Measurements from ENCODE around the gene CXCL6.

CXCL6 gene

DNA sequence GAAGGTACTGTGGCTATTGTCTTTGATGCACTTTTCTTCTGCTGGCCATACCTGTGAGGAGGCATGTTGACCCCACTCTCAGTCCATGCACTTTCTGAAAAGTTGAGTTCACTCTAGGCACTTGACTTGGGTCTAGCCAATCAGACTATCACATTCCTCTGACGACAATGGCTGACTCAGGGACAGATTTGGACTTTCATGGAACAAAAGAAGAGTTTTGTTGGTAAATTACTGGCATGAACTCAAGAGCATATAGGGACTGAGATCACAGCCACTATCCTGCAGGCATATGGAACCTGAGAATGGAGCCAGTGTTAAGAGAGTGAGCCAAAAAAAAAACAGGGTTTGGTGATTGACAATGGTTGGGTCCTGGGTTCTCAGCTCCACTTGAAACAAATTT lies 24.6 kb upstream of the CXCL6 start:
- TF ChIP-seq, protein P1, sequence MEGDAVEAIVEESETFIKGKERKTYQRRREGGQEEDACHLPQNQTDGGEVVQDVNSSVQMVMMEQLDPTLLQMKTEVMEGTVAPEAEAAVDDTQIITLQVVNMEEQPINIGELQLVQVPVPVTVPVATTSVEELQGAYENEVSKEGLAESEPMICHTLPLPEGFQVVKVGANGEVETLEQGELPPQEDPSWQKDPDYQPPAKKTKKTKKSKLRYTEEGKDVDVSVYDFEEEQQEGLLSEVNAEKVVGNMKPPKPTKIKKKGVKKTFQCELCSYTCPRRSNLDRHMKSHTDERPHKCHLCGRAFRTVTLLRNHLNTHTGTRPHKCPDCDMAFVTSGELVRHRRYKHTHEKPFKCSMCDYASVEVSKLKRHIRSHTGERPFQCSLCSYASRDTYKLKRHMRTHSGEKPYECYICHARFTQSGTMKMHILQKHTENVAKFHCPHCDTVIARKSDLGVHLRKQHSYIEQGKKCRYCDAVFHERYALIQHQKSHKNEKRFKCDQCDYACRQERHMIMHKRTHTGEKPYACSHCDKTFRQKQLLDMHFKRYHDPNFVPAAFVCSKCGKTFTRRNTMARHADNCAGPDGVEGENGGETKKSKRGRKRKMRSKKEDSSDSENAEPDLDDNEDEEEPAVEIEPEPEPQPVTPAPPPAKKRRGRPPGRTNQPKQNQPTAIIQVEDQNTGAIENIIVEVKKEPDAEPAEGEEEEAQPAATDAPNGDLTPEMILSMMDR (IDR thresholded peaks at IDR 0.05; ENCODE audit: insufficient read depth, missing control alignments), result no peak
- no peak for DNase-seq (ENCODE audit: insufficient read length, low spot score)
- FAIRE-seq, result no peak

DNA sequence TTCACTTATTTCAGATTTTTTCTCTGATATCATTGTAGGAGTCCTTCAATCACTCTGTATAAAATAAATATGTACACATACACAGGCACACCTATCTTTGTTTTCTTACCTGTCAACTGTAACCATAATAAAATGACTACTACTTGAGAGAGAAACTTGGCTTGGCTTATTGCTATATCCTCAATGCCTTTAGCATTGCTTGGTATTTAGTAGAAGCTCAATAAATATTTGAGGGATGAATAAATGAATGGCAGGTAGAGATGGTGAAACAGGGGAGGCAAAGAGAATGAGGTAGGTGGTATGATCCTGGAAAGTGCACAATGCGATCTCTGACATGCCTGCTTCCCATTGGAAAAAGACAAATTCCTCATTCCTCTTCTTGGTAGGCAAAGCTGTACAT lies 21.8 kb upstream of the CXCL6 start:
- FAIRE-seq (no peak), DNase-seq (ENCODE audit: insufficient read length, low spot score) (no peak)

DNA sequence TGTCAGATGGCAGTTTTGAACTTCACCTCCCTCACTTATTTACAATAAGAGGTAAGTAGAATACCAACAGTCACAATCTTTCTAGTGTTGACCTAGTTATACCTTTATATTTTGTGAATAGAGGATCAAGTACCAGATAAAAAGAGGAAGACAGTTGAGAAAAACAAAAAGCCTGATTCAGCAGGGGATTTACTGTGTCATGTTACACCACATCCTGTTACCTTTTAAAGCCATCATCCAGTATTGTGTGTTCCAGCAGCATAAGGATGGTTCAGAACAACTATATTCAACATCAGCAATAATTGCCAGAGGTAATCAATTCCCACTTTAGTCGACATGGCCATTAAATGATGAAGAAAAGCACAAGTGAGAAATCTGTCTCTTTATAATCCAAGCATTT lies 21.3 kb upstream of the CXCL6 start:
- TF ChIP-seq, protein P1 (IDR thresholded peaks at IDR 0.05; ENCODE audit: insufficient read depth, missing control alignments), result no peak
- FAIRE-seq (no peak), DNase-seq (ENCODE audit: insufficient read length, low spot score) (no peak)

More for the DNA sequence above, 21.8 kb upstream of the CXCL6 start:
- TF ChIP-seq, protein P1 (IDR thresholded peaks at IDR 0.05; ENCODE audit: insufficient read depth, missing control alignments), result no peak

DNA sequence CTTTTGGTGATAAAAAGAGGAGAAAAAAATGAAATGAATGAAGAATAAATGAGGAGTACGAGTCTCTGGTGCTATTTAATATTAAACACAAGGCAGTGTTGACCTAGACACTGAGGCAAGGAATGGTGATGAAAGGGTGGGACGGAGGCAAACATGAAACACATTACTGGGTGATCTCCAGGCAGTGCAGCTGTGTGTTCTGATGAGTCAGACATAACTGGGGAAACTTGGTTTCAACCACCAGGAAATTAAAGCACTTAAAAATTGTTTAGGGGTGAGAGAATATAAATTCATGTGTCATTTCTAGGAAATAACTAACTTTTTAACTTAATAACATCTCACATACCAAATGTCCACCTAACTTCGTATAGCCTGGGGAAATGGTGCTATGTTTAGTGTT lies 19.7 kb upstream of the CXCL6 start:
- TF ChIP-seq, protein P1 (IDR thresholded peaks at IDR 0.05; ENCODE audit: insufficient read depth, missing control alignments), result no peak
- no peak for FAIRE-seq
- no peak for DNase-seq (ENCODE audit: insufficient read length, low spot score)

DNA sequence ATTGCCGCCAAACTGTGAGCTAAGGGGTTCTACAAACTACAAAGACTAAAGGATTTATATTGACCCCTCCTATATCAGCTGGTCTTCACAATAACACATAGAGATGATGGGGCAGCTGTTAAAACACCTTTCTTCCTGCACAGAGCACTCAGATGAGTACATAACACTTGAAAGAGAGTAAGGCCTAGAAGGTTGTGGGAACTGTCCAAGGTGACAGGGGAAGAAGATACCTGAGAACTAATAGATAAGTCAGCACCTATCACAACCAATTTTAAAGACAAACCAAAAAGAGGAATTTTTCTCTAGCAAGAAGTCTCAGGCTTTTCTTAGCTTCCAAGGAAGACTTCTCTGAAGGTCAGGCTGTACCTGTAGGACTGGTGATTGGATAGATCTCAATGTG lies 19.1 kb upstream of the CXCL6 start:
- TF ChIP-seq, protein P1 (IDR thresholded peaks at IDR 0.05; ENCODE audit: insufficient read depth, missing control alignments), result no peak
- DNase-seq (ENCODE audit: insufficient read length, low spot score) (no peak), FAIRE-seq (no peak)

DNA sequence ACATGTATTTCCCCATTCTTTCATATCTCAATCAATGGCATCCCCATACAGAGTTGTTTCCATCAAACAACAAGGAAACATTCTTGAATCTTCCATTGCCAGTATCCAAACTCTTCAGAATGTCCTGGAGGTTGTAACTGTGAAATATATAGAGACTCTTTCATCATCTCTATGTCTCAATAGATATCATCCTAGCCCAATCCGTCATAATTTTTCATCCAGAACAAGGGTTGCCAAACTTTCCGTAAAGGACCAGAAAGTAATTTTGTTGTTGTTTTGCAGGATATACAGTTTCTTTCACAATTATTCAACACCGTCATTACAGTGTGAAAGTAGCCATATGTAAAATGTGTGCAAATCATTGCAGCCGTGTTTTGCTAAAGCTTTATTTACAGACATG lies 15.2 kb upstream of the CXCL6 start:
- FAIRE-seq (no peak), DNase-seq (ENCODE audit: insufficient read length, low spot score) (no peak)
- TF ChIP-seq, protein P1 (IDR thresholded peaks at IDR 0.05; ENCODE audit: insufficient read depth, missing control alignments), result no peak

DNA sequence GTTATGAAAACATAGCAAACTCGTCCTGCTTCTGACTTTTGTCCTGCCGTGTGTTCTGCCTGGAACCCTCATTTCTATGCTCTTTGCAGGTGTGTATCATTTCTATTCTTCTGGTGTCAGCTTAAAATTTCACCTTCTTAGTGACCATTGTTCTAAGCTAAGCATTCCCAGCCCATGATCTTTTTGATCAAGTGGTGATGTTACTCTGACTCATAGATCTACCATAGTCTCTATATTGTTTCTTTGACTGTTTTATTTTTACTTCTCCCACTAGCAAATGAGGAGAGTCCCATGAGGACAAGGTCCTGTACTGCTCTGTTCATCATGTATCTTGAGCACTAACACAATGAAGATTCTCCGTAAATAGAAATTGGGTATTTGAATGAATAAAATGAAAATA lies 14.1 kb upstream of the CXCL6 start:
- FAIRE-seq (no peak), DNase-seq (ENCODE audit: insufficient read length, low spot score) (no peak)
- TF ChIP-seq, protein P1 (IDR thresholded peaks at IDR 0.05; ENCODE audit: insufficient read depth, missing control alignments), result no peak

All from D721Med (cell line).